ENCODE results near the gene NUP50. TPM values are rescaled to one million over a fixed set of nuclear protein-coding genes. Genes with fewer than 3 reads are reported as not detected.

The NUP50 gene
- total RNA-seq, 1 donor from 2014 or later, result 76.9 TPM

GRCh38 chr22:45224988-45225731, 61.4 kb downstream of the NUP50 start:
- DNase-seq (ENCODE audit: extremely low spot score in 2 of 2), result no peak
- no peaks in the 10 kb centered on the region for H3K36me3 ChIP-seq
- no peaks in the 10 kb centered on the region for H3K27me3 ChIP-seq
- no peak for TF ChIP-seq POLR2A (IDR thresholded peaks at IDR 0.05)
- TF ChIP-seq POLR2AphosphoS5 (IDR thresholded peaks at IDR 0.05; ENCODE audit: insufficient read depth in 1 of 2, low read depth in 1 of 2), result no peak
- TF ChIP-seq CTCF (IDR thresholded peaks at IDR 0.05), result no peak
- H3K4me1 ChIP-seq, result peaks cover 37% of the 10 kb centered on the region
- no peaks in the 10 kb centered on the region for H3K9me3 ChIP-seq
- intact Hi-C loops (cut with DNase I), result no loop called here
- H3K4me3 ChIP-seq, result no peak overlapping the region
- H3K27ac ChIP-seq, result peak overlapping the region; percentile 53

GRCh38 chr22:45225732-45226502, 62.2 kb downstream of the NUP50 start:
- Histone ChIP-seq H3K27me3 (no peaks in the 10 kb centered on the region), H3K9me3 (no peaks in the 10 kb centered on the region), H3K27ac (peak overlapping the region; percentile 53), H3K4me3 (no peak overlapping the region), H3K36me3 (no peaks in the 10 kb centered on the region), H3K4me1 (peaks cover 42% of the 10 kb centered on the region)
- intact Hi-C loops (cut with DNase I), result no loop called here
- peak in 1 of 2 donors; percentile 55 for TF ChIP-seq POLR2AphosphoS5 (IDR thresholded peaks at IDR 0.05; ENCODE audit: insufficient read depth in 1 of 2, low read depth in 1 of 2)
- no peak for TF ChIP-seq CTCF (IDR thresholded peaks at IDR 0.05)
- no peak for DNase-seq (ENCODE audit: extremely low spot score in 2 of 2)

GRCh38 chr22:45226503-45227186, 62.9 kb downstream of the NUP50 start:
- no peaks in the 10 kb centered on the region for H3K27me3 ChIP-seq
- peak overlapping the region; percentile 53 for H3K27ac ChIP-seq
- H3K36me3 ChIP-seq, result no peaks in the 10 kb centered on the region
- H3K9me3 ChIP-seq, result no peaks in the 10 kb centered on the region
- DNase-seq (ENCODE audit: extremely low spot score in 2 of 2), result no peak
- H3K4me3 ChIP-seq, result no peak overlapping the region
- intact Hi-C loops (cut with DNase I), result no loop called here
- H3K4me1 ChIP-seq, result peaks cover 49% of the 10 kb centered on the region
- TF ChIP-seq POLR2AphosphoS5 (IDR thresholded peaks at IDR 0.05; ENCODE audit: insufficient read depth in 1 of 2, low read depth in 1 of 2) (no peak), CTCF (IDR thresholded peaks at IDR 0.05) (no peak), POLR2A (IDR thresholded peaks at IDR 0.05) (no peak)

DNA sequence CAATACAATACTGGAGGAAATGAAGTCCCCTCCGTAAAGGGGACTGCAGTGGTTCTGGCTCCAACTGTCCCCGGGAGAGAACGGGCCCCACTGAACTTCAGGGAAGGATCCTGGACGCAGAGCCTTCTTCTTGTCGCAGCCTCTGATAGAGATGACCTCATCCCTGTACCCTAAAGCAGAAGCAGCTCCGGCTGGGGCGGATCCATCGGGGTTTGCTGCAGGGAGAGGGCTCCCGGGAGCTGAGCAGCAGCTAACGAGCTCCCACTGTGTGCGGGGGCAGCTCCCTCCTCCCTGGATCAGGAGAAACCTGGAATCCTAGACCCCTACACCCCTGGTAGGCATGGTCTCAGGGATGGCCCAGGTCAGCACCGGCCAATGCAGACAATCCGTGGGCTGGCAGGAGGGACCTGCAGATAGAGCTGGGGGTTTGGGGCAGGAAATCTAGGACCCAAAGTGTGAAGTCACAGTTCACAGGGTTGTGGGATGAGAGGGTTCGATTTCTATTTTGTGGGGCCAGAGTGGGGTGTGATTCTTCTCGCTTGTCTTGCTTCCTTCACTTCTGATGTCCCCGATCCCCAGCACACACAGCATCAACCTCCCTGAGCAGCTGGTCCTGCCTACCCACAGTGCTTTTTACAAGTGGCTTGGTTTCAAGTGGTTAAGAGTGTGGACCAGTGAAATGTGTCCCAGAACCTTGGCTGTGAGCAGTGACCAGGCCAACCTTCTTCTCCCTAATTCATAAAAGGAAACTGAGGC, 64.1 kb downstream of the NUP50 start:
- peaks cover 50% of the 10 kb centered on the region for H3K4me1 ChIP-seq
- no peaks in the 10 kb centered on the region for H3K9me3 ChIP-seq
- H3K27ac ChIP-seq, result no peak overlapping the region
- intact Hi-C loops (cut with DNase I), result no loop called here
- no peaks in the 10 kb centered on the region for H3K27me3 ChIP-seq
- DNase-seq (ENCODE audit: extremely low spot score in 2 of 2), result no peak
- H3K36me3 ChIP-seq, result no peaks in the 10 kb centered on the region
- no peak overlapping the region for H3K4me3 ChIP-seq
- TF ChIP-seq CTCF (IDR thresholded peaks at IDR 0.05), result no peak
- no peak for TF ChIP-seq POLR2AphosphoS5 (IDR thresholded peaks at IDR 0.05; ENCODE audit: insufficient read depth in 1 of 2, low read depth in 1 of 2)
- no peak for TF ChIP-seq POLR2A (IDR thresholded peaks at IDR 0.05)

Measured in vagina (tissue), 2 donors.